Nephron (organoid): ENCODE results near the gene OR2M3.

Experiments
- H3K27ac Mint-ChIP-seq, 3 experiments: 2 replicates each; pipeline ENCODE4 v1.8.0; 2020; ENCODE audit warnings: mixed read lengths in 3 of 3, mild to moderate bottlenecking in 2 of 3, moderate library complexity in 1 of 3
- H3K27me3 Mint-ChIP-seq: 2 replicates; pipeline ENCODE4 v1.8.0; 2021; ENCODE audit warnings: low read depth, mild to moderate bottlenecking, moderate library complexity, mixed read lengths
- H3K36me3 Mint-ChIP-seq: 2 replicates; pipeline ENCODE4 v1.8.0; 2020; ENCODE audit warnings: low read depth, mixed read lengths
- H3K4me1 Mint-ChIP-seq: 2 replicates; pipeline ENCODE4 v1.8.0; 2020; ENCODE audit warnings: mixed read lengths
- H3K4me3 Mint-ChIP-seq, 3 experiments: 2 replicates each; pipeline ENCODE4 v1.8.0; 2020; ENCODE audit warnings: mild to moderate bottlenecking in 3 of 3, mixed read lengths in 3 of 3, moderate library complexity in 2 of 3
- H3K9me3 Mint-ChIP-seq: 2 replicates; pipeline ENCODE4 v1.8.0; 2020; ENCODE audit warnings: mixed read lengths
- TF ChIP-seq, protein P1 (sequence below), 3 experiments: fragments of 200-600 bp; sonication (generic); IDR thresholded peaks; one replicate each; pipeline ENCODE4 v1.5.0; 2021; ENCODE audit warnings: antibody characterized with exemption in 3 of 3; ENCODE audit not compliant: unreplicated experiment in 3 of 3

The OR2M3 gene, protein sequence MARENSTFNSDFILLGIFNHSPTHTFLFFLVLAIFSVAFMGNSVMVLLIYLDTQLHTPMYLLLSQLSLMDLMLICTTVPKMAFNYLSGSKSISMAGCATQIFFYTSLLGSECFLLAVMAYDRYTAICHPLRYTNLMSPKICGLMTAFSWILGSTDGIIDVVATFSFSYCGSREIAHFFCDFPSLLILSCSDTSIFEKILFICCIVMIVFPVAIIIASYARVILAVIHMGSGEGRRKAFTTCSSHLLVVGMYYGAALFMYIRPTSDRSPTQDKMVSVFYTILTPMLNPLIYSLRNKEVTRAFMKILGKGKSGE

DNA sequence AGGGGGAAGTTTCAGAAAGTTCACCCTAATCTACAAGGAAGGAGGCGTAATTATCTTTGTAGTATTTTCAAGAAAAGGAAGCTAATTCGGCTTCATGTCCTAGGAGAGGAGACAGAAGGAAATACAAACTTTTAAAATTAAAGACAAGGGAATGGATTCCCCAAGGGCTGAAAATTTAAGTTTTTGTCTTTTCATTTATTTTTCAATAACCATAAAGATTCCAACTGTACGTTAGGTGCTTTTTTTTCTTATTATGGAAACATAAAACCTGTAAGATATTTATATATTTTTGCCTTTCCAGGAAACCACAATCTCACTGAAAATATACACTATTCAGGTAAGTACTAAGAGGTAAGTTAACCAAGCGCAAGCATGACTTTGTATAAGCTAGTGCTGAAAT, at the start of gene OR2M3:
Gene OR2M3, plus strand, starts transcription at position 301 of the 400 bp plus-strand sequence. CDS start 5,803 bp downstream, outside the sequence.
- Mint-ChIP-seq H3K27ac (no peak within 1 kb of the TSS), H3K4me3 (no peak within 1 kb of the TSS), H3K9me3 (peaks cover 34% of the 10 kb centered on the region), H3K36me3 (no peaks in the 10 kb centered on the region), H3K27me3 (no peaks in the 10 kb centered on the region), H3K4me1 (no peaks in the 10 kb centered on the region)
- TF ChIP-seq, protein P1, sequence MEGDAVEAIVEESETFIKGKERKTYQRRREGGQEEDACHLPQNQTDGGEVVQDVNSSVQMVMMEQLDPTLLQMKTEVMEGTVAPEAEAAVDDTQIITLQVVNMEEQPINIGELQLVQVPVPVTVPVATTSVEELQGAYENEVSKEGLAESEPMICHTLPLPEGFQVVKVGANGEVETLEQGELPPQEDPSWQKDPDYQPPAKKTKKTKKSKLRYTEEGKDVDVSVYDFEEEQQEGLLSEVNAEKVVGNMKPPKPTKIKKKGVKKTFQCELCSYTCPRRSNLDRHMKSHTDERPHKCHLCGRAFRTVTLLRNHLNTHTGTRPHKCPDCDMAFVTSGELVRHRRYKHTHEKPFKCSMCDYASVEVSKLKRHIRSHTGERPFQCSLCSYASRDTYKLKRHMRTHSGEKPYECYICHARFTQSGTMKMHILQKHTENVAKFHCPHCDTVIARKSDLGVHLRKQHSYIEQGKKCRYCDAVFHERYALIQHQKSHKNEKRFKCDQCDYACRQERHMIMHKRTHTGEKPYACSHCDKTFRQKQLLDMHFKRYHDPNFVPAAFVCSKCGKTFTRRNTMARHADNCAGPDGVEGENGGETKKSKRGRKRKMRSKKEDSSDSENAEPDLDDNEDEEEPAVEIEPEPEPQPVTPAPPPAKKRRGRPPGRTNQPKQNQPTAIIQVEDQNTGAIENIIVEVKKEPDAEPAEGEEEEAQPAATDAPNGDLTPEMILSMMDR (IDR thresholded peaks at IDR 0.05; ENCODE audit: unreplicated experiment in 3 of 3): no peak

DNA sequence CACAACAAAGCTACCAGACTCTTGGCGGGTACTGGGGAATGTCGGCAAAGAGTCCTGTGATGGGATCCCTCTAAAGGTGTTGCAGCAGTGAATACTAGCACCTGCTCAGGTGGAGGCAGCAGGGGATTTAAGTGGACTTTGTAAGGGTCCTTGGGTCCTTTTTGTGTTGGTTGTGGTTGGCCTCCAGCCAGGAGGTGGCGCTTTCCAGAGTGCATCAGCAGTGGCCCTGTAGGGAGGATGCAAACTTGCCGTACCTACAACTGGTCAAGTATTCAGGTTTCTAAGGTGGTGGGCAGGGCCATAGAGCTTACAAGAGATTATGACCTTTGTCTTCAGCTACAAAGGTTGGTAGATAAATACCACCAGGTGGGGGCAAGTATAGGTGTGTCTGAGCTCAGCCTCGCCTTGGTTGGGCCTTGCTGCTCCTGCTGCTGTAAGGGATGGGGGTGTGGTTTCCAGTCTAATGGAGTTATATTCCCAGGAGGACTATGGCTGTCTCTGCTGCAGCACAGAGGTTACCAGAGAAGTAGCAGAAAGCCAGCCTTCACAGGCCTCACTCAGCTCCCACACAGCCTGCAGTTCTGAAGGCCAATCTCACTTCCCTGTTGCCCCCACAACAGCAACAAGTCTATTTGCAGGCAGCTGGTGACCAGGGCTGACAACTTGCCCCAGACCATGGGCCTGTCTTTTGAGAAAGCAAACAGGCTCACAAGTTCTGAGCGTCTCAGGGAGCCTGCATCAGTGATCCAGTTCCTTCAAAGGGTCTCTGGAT, 44.8 kb upstream of the OR2M3 start:
- TF ChIP-seq, protein P1 (IDR thresholded peaks at IDR 0.05; ENCODE audit: unreplicated experiment in 3 of 3): no peak
- Mint-ChIP-seq H3K4me3 (no peak overlapping the region), H3K4me1 (no peaks in the 10 kb centered on the region), H3K9me3 (peaks cover 48% of the 10 kb centered on the region), H3K36me3 (no peaks in the 10 kb centered on the region), H3K27ac (no peak overlapping the region), H3K27me3 (no peaks in the 10 kb centered on the region)

DNA sequence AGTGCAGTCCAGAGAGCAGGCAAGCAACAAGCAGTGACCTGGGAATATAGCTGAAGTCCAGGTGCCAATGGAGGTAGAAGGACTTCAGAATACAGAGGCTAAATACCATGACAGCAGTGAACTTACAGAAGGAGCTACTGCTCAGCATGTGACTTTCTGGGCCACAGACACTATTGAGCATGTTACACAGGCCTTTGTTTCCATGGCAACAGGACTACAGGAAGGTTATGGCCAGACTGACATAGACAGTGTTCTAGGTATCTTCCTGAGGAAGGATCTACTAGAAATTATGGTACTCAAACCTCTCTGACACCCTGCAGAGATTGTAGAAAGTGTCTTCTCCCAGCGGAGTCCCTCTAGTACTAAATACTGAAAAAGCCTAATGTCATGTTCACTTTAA, 41.1 kb upstream of the OR2M3 start:
- Mint-ChIP-seq H3K9me3 (peaks cover 33% of the 10 kb centered on the region), H3K27me3 (no peaks in the 10 kb centered on the region), H3K27ac (no peak overlapping the region), H3K4me3 (no peak overlapping the region), H3K4me1 (no peaks in the 10 kb centered on the region), H3K36me3 (no peaks in the 10 kb centered on the region)
- TF ChIP-seq, protein P1 (IDR thresholded peaks at IDR 0.05; ENCODE audit: unreplicated experiment in 3 of 3): no peak

DNA sequence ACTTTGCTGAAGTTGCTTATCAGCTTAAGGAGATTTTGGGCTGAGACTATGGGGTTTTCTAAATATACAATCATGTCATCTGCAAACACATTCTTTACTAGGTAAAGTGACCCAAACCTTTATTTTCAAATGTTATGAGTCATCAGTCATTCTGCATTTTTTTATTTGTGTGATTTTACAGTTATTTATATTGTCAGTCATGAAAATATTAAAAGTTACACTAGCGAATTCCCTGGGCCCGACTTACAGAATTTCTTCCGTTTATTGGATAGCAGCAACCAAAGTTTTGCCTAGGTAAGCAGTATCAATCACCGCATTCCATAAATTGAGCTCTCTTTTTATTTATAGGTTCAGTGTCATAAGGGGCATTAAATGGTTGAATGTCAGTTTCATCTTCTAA, 38.3 kb upstream of the OR2M3 start:
- TF ChIP-seq, protein P1 (IDR thresholded peaks at IDR 0.05; ENCODE audit: unreplicated experiment in 3 of 3): no peak
- H3K36me3 Mint-ChIP-seq: no peaks in the 10 kb centered on the region

DNA sequence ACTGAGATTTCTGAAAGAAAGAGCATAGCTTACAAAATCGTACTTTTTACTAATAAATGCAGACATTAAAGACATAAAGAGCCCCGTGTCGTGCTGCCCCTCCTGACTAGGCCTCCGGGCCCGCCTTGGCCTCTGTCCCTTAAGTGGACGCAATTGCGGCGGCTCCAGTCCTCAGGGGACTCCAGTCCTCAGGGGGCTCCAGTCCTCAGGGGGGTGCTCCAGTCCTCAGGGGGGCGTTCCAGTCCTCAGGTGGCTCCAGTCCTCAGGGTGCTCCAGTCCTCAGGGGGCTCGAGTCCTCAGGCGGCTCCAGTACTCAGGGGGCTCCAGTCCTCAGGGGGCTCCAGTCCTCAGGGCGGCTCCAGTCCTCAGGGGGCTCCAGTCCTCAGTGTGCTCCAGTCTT, 33.0 kb upstream of the OR2M3 start:
- H3K4me1 Mint-ChIP-seq: no peaks in the 10 kb centered on the region
- no peaks in the 10 kb centered on the region for H3K27me3 Mint-ChIP-seq
- no peak overlapping the region for H3K27ac Mint-ChIP-seq
- no peaks in the 10 kb centered on the region for H3K36me3 Mint-ChIP-seq
- TF ChIP-seq, protein P1 (IDR thresholded peaks at IDR 0.05; ENCODE audit: unreplicated experiment in 3 of 3): no peak
- peaks cover 30% of the 10 kb centered on the region for H3K9me3 Mint-ChIP-seq
- no peak overlapping the region for H3K4me3 Mint-ChIP-seq

More for the DNA sequence above, 38.3 kb upstream of the OR2M3 start:
- peaks cover 34% of the 10 kb centered on the region for H3K9me3 Mint-ChIP-seq
- no peak overlapping the region for H3K4me3 Mint-ChIP-seq
- H3K27me3 Mint-ChIP-seq: no peaks in the 10 kb centered on the region
- H3K27ac Mint-ChIP-seq: no peak overlapping the region
- no peaks in the 10 kb centered on the region for H3K4me1 Mint-ChIP-seq
